ENCODE data around the gene CAMKK2.

Gene CAMKK2

DNA sequence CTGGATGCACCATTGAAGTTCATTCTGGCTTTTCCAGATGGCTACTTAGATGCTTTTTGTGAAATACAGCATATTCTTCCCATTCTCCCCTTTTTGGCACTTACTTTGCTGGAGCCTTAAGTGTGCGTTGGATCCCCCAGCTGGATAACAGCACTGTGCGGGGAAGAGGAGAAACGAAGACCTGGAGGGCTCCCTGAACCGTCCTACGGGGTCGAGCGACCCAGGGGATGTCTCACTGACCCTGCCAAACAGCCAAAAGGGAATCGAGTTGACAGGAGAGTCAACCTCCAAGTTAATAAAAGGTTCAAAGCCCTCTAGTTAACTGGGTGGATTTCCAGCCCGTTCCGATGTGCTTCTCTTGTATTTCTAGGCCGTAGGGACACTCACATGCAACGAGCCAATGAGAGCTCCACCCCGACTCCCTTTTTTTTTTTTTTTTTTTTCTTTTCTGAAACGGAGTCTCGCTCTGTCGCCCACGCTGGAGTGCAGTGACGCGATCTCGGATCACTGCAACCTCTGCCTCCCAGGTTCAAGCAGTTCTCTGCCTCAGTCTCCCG is 1.0 kb upstream of the CAMKK2 start:
- peak overlapping the region; percentile 68 for H3K4me3 ChIP-seq (ENCODE audit: low read depth, low read length)
- DNase-seq (ENCODE audit: low read depth), result peak; percentile 36
- TF ChIP-seq, protein P1, sequence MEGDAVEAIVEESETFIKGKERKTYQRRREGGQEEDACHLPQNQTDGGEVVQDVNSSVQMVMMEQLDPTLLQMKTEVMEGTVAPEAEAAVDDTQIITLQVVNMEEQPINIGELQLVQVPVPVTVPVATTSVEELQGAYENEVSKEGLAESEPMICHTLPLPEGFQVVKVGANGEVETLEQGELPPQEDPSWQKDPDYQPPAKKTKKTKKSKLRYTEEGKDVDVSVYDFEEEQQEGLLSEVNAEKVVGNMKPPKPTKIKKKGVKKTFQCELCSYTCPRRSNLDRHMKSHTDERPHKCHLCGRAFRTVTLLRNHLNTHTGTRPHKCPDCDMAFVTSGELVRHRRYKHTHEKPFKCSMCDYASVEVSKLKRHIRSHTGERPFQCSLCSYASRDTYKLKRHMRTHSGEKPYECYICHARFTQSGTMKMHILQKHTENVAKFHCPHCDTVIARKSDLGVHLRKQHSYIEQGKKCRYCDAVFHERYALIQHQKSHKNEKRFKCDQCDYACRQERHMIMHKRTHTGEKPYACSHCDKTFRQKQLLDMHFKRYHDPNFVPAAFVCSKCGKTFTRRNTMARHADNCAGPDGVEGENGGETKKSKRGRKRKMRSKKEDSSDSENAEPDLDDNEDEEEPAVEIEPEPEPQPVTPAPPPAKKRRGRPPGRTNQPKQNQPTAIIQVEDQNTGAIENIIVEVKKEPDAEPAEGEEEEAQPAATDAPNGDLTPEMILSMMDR (IDR thresholded peaks at IDR 0.05; ENCODE audit: insufficient read depth, low read depth, low read length, missing control alignments), result no peak

DNA sequence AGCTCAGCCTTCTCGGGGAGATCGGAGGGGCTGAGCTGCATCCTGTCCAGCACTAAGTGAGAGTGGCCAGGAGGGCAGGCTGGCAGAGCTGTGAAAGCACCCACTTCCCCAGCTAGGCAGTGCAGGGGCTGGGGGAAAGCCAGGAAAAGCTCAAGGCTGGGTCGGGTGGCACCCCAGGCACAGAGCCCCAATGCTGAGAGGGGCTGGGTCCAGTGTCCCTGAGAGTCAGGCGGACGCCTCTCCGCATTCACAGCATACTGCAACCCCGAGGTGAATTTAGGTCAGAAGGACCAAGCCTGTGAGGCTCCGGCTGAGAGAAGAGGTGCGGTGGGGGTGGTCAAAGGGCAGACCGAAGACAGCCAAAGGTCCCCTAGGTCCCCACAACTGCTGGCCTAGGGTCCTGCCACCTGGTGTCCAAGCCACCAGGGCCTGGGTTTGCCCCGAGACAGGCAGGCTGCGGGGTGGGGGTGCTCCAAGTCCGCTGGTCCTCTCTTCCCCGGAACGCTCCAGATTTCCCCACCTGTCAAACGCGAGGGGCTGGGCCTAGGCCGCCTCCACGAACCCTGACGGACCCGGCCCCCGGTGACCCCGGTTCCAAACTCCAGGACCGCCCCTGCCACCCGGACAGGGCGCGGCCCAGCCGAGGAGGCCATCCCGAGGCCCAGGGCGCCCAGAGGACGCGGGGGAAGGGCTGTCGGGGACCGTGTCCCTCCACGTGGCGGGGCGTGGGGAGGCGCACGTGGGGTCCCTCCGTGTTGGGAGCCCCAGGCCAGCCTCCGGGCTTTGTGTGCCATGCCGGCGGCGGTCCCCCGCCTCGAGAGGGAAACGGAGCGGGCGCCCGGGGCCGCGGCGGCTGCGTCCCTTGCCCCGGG is 527 bp downstream of the CAMKK2 start:
- DNase-seq (ENCODE audit: low read depth), result peak; percentile 34
- TF ChIP-seq, protein P1 (IDR thresholded peaks at IDR 0.05; ENCODE audit: insufficient read depth, low read depth, low read length, missing control alignments), result no peak

DNA sequence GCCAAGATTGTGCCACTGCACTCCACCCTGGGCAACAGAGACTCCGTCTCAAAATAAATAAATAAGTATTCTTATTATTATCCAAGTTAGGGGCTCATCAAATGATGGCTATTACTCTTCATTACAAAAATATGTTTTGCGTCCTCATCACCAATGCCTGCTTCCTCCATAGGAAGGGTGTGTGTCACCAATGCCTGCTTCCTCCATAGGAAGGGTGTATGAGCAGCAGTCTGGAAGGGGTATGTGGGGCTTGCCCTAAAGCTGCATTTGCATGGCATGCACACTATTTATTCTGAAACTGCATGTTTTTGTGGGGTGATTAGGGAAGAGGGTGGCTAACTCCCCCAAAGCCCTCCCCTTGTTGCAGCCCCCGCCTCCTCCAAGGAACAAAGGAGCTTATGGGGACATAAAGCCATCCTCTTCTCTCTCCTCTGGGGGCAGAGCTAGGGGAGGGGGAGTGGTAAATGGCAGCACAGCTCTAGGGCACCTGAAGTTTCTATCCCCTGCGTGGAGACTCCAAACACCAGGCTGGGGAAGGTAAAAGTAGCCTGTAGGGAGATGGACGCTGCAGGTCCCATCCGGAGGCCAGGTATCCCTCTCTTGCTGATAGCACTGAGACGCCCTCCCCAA is 1.3 kb downstream of the CAMKK2 start:
- H3K4me3 ChIP-seq (ENCODE audit: low read depth, low read length), result peak overlapping the region; percentile 87
- peak; percentile 30 for DNase-seq (ENCODE audit: low read depth)
- TF ChIP-seq, protein P1 (IDR thresholded peaks at IDR 0.05; ENCODE audit: insufficient read depth, low read depth, low read length, missing control alignments), result no peak

More for the DNA sequence above, 527 bp downstream of the CAMKK2 start:
- H3K4me3 ChIP-seq (ENCODE audit: low read depth, low read length), result peak overlapping the region; percentile 87

DNA sequence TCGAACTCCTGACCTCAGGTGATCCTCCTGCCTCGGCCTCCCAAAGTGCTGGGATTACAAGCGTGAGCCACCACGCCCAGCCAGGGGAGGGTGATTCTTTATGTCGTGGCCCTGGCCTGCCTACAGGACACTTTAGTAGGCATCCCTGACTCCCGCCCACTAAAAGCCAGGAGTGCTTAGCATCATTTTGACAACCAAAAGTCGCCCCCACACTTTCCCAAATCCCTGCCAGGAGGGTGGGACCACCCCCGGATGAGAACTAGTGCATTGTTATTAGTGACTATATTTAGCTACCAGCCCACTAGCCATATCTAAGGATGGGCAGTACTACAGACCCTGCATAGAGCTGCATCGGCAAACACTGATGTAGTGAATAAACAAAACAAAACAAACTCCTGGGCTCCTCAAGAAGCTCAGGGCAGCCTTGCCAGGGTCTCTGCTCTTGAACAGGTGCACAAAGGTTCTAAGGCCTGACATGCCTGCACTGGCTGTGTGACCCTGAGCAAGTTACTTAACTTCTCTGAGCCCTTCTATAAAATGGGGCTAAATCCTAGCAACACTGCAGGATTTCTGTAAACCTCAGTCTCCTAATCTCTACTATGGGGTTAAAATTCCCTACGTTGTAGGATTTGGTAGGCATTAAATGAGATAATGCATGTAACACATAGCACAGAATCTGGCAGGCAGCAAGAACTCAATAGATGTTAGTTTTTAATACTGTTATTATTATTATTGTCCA is 2.2 kb downstream of the CAMKK2 start:
- H3K4me3 ChIP-seq (ENCODE audit: low read depth, low read length), result no peak overlapping the region
- TF ChIP-seq, protein P1 (IDR thresholded peaks at IDR 0.05; ENCODE audit: insufficient read depth, low read depth, low read length, missing control alignments), result no peak
- no peak for DNase-seq (ENCODE audit: low read depth)

DNA sequence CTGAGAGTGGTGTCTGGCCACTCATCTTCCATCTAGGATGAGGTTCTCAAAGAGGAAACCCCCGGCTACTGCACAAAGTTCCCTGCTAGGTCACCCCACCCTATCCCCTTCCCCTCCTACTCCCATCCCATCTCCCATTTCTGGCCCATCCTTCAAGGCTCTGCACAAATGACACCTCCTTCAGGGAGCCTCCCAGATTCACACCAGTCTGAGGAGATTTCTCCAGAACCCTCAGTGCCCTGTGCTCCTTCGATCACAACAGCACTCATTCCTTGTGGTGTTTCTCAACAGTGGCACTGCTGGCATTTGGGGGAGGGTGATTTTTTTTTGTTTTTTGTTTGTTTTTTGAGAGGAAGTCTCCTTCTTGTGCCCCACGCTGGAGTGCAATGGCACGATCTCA is 2.9 kb downstream of the CAMKK2 start:
- H3K4me3 ChIP-seq (ENCODE audit: low read depth, low read length), result no peak overlapping the region
- DNase-seq (ENCODE audit: low read depth), result no peak
- TF ChIP-seq, protein P1 (IDR thresholded peaks at IDR 0.05; ENCODE audit: insufficient read depth, low read depth, low read length, missing control alignments), result no peak

DNA sequence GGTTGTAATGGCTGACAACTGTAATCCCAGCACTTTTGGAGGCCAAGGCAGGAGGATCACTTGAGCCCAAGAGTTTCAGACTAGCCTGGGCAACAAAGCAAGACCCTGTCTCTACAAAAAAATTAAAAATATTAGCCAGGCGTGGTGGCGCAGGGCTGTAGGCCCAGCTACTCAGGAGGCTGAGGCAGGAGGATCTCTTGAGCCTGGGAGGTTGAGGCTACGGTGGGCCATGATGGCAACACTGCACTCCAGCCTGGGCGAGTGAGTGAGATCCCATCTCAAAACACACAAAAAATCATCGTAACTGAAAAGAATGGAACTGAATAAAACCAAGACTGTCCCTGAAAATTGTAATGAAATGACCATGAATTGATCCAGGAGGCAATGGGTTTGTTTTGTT is 6.1 kb downstream of the CAMKK2 start:
- TF ChIP-seq, protein P1 (IDR thresholded peaks at IDR 0.05; ENCODE audit: insufficient read depth, low read depth, low read length, missing control alignments), result no peak
- no peak overlapping the region for H3K4me3 ChIP-seq (ENCODE audit: low read depth, low read length)
- no peak for DNase-seq (ENCODE audit: low read depth)
